RWPE1 (cell line): Measurements from ENCODE around the gene KIF4A.
A peak's percentile ranks its signal among the peaks of the same experiment; 100 is the strongest.

Experiments
- CTCF ChIA-PET: fragments of 350-600 bp; sonication (Branson Sonifier 250); formaldehyde crosslinking; extraction: SDS; loops from one replicate; lab custom pipeline; 2021; lab: Yijun Ruan, JAX
- POLR2A ChIA-PET: fragments of 400-600 bp; formaldehyde crosslinking; extraction: SDS; loops from one replicate; lab custom pipeline; 2020; ENCODE audit warnings: antibody characterized with exemption; ENCODE audit not compliant: low non-redundant PET; lab: Yijun Ruan, JAX
- DNase-seq: peaks from one replicate; pipeline ENCODE4 v3.0.0; 2012; ENCODE audit warnings: low spot score
- H3K27ac ChIP-seq: fragments of 450-650 bp; 2 replicates; pipeline ENCODE4 v1.5.1; 2017
- CTCF ChIP-seq: fragments of 450-650 bp; conservative IDR thresholded peaks from 2 replicates; pipeline ENCODE4 v1.5.1; 2017; ENCODE audit warnings: low read depth, mild to moderate bottlenecking

KIF4A gene

GRCh38 chrX:70449457-70449966 is 159.6 kb downstream of the KIF4A start:
- ChIA-PET CTCF (no interaction called here), POLR2A (no interaction called here)
- DNase-seq, result no peak
- H3K27ac ChIP-seq, result no peak overlapping the region
- no peak for TF ChIP-seq CTCF

- TF ChIP-seq CTCF, result peak; percentile 72
- peak overlapping the region; percentile 46; the same call in 1 of the 2 replicates for H3K27ac ChIP-seq
- CTCF ChIA-PET, result interaction anchor here (0.6 to 1.0 kb wide), 3 partner anchors 18 to 159 kb away, joined by 3 to 5 read pairs (median 3); no protein-coding TSS in a partner anchor
- POLR2A ChIA-PET, result no interaction called here
- DNase-seq, result no peak
Measured at GRCh38 chrX:70452143-70452733, 162.3 kb downstream of the KIF4A start.

GRCh38 chrX:70453024-70453618 is 163.2 kb downstream of the KIF4A start:
- no peak overlapping the region for H3K27ac ChIP-seq
- DNase-seq, result no peak
- CTCF ChIA-PET, result interaction anchor here (0.5 to 1.0 kb wide), 3 partner anchors 19 to 184 kb away, joined by 3 to 5 read pairs (median 3); no protein-coding TSS in a partner anchor
- TF ChIP-seq CTCF, result no peak
- POLR2A ChIA-PET, result no interaction called here

GRCh38 chrX:70454441-70455365 is 164.8 kb downstream of the KIF4A start:
- POLR2A ChIA-PET, result no interaction called here
- peak; percentile 89 for DNase-seq
- H3K27ac ChIP-seq, result peak overlapping the region; percentile 68
- TF ChIP-seq CTCF, result peak; percentile 51
- CTCF ChIA-PET, result no interaction called here

- POLR2A ChIA-PET, result no interaction called here
- H3K27ac ChIP-seq, result peak overlapping the region; percentile 68
Measured at GRCh38 chrX:70455366-70456202, 165.7 kb downstream of the KIF4A start.

More at GRCh38 chrX:70455366-70456202, 165.7 kb downstream of the KIF4A start:
- CTCF ChIA-PET, result interaction anchor here (0.6 kb wide), 1 partner anchor 115 kb away, joined by 3 read pairs; no protein-coding TSS in a partner anchor
- TF ChIP-seq CTCF, result no peak
- no peak for DNase-seq
